HG03571 (cell line): ENCODE results near the gene LRFN5.
"Not testable (repeated sequence)": the region's sequence is repeated elsewhere in the genome, so short reads cannot be mapped to it uniquely, and the experiment has no call there.

ENCODE experiments used
- ATAC-seq: cut with Tn5 transposase; IDR thresholded peaks from one replicate; pipeline ENCODE4 v1.9.1; 2021; ENCODE audit not compliant: unreplicated experiment

Gene LRFN5

DNA sequence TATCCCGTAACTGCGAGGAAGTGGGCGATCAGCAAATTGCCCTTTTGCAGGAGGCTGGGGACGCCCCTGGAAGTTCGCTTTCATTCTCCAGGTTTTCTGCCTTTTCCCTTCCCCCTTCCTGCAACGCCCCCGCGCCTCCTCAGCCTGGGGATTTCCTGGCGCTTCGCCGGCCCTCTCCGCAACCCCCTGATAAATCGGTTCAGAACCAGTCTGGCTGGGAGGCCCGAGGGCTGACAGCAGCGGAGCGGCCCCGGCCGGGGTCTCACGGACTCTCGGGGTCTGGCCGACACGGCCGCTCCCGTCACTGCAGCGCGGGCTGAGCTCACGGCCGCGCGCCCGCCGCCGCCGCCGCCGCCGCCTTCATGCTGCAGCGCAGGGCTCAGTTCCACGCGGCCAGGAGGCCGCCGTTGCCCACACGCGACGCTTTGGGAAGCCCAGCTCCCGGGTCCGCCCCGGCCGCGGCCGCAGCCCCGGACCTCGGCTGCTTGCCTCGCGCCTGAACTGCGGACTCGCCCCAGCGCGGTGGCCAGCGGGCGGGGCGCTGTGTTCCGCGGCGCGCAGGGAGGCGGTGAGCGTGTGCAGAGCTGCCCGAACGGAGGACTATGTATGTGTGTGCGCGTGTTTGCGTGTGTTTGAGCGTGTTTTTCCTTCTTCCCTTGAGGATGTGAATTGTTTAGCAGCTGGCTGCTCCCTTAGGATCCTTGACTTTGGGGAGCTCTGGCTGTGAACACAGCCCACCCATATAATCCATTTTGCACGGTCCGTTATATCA, at the start of gene LRFN5:
TSS of gene LRFN5 (plus strand) at position 345 of the 772 bp plus-strand sequence.
- ATAC-seq, result no peak

DNA sequence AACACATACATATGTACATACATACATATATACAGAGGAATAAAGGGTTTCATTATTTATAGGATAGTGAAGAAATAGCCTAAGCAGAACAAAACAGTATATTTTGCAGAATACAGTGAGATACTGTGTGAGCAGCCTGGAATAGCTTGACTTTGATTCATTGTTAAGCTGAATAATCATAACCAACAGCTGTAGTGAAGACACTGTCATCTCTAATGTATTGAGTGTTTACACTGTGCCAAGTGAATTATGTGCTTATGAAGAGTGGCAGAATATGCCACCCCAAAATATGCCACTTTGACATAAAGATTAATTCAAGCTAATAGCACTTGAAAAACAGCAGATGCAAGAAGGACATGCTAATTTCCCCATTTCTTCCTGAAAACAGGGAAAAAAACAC, 48.2 kb upstream of the LRFN5 start:
- ATAC-seq, result no peak

DNA sequence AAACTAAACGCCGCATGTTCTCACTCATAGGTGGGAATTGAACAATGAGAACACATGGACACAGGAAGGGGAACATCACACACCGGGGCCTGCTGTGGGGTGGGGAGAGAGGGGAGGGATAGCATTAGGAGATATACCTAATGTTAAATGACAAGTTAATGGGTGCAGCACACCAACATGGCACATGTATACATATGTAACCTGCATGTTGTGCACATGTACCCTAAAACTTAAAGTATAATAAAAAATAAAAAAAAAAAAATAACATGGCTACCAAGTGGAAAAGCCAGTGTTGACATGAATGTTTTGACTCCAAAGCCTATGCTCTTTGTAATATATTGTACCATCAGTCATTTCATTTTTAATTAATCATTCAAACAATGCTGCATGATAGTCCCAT, 39.8 kb upstream of the LRFN5 start:
- not testable (repeated sequence) for ATAC-seq

DNA sequence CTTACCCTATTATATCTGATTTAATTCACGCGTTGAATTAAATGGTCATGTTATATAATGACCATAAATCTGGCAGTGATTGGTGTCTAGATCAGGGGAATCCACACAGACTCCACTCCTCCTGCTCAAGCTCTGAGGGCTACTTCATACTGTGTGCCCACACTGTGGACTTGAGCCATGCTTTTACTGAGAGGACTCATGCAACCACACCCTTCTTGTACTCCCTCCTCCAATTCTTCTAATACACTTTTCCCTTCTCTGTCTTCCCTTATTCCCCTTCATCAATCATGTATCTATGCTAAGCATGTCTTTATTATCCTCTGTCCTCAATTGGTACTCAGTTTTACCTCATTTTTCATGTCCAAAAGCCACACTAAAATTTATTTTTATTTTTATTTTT, 37.7 kb upstream of the LRFN5 start:
- no peak for ATAC-seq

DNA sequence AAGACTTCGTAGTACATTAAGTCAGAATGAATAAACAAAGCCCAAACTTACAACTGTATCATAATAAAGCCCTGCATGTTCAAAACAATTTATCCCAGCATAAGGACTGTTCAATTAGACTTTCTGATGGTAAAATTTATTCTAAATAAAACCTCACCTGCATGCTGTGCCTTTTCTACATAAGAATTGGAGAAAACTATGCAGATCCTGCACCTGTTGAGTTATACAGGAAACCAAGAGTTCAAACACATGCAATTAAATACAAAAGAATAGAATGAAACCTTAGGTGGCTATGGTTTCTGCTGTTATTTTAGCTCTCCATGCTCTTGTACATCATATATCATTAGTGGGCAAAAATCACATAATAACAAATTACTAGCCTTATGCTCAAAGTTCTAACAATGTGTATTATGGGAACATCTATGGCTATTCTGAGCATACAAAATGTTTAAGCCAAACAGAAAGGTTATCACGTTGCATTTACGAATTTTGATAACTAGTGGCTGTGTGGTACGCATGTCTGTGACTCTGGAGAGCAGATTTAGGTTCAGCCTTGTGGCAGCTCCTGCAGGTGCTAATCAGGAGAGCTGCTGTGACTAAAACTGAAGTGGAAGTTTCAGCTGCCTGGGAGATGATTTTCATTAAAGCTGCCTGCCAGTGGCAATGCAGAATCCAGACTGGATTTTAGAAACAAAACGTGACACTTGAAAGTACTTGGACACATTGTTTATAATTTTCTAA, 36.1 kb upstream of the LRFN5 start:
- ATAC-seq, result no peak

DNA sequence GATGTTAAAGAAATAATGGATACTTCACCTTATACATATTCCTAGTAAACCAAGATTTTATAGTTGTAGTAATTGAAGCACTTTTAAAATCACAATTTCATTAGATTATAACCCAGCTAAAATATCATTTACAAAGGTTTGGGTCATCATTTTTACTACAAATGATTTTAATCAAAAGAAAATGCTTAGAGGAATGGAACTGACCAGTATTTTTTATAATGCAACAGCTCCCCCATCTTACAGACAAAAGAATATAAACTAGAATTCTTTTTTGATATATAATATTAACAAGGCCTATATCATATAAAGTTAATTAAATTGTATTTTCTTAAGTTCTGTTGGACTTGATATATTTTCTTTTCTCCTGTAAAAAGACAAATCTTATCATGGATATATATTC, 20.4 kb upstream of the LRFN5 start:
- no peak for ATAC-seq

DNA sequence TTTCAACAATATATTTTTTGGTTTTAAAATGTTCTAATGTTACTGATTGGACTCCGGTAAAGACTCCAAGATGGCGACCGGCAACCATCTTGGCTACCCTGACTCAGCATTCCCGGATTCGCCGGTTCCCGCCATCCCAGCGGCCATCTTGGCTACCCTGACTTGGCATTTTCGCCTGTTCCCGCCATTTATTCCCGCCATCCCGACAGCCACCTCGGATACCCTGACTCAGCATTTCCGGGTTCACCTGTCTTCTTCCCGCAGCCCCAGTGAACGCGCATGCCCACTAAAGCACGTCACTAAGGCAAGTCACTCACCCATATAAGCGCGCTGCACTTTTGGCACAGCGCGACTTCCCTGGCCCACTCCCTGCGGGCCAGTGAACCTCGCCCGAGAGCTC, 9.0 kb upstream of the LRFN5 start:
- ATAC-seq, result no peak

DNA sequence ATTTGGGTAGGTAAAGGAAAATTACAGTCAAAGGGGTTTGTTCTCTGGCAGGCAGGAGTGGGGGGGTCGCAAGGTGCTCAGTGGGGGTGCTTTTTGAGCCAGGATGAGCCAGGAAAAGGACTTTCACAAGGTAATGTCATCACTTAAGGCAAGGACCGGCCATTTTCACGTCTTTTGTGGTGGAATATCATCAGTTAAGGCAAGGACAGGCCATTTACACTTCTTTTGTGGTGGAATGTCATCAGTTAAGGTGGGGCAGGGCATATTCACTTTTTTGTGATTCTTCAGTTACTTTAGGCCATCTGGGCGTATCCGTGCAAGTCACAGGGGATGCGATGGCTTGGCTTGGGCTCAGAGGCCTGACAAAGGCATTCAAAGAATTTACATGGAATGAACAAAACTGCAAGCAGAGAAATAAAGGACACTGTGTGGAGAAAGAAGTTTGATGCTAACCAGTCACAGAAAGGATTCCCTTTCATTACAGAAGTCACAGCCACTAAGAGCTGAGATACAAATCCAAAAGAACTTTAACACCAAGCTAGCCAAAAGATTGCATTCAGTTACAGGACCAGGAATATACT, 6.8 kb upstream of the LRFN5 start:
- not testable (repeated sequence) for ATAC-seq

DNA sequence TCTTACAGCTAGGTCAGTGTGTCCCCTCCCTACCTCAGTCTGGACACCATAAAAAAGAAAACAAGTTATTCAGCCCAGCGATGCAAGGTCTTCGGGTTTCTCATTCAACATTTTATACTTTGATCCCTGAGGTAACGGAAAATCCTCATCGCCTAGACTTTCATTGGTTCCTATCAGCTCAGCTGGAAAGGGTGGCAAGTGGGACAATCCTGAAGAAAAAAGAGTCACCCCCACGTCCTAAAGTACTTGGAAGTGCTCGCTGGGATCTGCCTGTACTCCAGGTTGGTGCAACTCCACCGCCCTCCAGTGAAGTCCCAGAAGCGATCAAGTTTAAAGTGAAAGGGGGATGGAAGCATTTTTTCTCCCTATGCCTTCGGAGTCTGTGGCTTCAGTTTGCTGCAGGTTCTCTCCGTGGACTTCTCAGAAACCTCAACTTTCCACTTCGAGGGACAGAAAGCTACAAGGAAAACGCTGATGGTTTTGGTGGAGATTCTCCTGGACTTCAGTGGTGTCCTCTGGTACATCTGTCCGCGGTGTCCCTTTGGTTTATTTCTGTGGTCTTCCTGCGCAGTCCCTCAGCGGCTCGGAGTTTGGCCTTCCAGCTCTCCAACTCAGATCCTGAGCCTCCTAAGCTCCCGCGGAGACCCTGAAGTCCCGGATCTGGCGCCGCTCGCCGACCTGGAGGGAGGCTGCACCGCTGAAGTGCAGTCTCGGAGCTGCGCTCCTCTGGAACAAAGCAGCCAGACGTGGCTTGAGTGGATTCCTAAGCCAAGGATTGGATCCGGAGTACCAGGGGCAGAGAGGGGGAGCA, 1.8 kb upstream of the LRFN5 start:
- ATAC-seq, result no peak

DNA sequence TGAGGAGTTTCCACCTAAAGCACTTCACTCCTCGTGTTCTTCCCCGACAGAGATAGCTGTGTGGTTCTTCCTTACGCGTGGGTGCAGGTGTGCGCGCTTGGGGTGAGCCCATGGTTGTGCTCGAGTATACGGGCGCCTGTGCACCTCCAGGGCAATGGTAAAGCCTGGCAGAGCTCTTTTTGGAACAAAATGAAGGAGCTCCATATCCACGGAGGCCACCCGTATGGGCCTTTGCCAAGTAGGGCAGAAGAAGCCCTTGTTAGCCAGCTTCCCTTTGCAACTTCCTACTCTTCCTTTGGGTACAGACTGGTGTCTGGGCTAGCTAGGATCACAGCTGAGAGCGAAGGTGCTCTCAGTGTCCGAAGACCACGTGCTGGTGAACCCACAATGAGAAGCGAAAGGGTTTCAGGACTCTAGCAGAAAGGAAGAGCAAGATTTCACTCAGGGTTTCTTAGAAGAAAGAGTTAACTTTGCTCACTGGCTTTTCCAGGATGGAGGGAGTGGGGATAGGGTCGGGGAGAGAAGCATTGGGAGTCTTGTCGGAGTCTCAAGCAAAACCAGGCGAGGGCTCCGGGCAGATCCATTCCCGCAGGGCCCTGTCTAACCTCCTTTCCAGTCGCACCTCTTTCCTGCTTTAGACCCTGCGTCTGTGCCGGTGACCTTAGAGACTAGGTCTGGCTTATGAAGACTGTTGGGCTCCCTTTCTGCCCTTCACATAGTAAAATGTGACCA, 960 bp upstream of the LRFN5 start:
- ATAC-seq, result no peak

DNA sequence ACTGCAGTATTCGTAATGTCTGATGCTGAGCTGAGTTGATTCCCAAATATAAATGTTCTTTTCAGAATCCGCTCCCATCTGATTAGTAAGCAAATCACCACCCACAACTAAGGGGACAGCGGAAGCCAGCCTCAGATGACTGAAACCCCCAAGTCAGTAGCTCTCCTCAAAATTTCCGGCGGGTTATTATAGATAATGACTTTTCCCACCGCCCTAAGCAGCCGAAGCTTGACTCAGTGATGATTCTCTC, 469 bp upstream of the LRFN5 start:
- ATAC-seq, result no peak

DNA sequence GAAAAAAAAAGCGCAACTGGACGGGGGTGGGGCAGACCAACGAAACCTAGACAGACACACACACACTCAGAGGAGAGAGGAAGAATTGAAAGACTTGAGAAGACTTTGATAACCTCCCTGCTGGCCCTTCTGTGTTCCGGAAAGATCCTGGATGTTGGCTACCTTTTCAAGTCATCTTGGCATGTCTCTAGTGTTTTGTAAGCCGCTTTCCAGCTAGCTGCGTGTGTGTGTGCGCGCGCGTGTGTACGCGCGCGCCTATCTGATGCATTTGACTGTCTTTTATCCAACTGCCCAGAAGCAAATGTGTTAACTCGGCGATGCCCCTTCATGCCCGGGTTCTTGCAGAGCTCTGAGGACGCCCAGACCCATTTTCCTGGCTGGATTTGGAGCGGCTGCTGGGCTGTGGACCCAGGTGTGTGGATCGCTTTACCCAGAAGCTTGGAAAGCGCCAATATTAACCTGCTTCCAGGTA, 664 bp downstream of the LRFN5 start:
- ATAC-seq, result no peak

DNA sequence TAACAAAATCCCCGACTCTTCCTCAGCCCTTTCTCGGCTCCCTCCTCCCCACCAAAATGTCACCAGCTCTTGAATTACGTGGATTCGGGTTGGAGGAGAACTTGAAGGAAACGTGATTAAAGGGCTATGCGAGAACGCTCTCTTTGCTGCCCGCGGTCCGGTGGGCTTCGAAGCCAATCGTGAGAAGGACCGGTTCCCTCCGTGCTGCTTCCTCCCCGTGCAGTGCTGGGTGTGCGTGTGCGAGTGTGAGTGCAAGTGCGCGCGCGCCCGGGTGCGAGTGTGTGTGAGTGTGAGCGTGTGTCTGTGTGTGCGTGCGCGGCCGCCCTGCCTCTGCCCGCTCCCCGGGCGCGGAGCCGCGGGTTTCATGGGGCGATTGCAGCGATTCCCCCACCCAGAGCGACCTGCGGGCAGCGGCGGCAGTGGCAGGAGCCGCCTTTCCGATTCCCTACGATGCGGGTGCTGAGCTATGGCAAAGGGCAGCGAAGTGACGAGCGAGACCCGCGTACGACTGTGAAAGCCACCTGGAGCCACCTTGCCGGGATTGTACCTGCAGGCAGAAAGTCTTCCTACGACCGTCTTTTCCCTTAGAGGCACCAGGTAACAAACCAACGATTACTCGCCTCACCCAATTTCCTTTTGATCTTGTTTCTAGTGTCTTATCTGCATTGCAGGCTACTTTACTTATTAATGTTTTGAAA, 1.4 kb downstream of the LRFN5 start:
- ATAC-seq, result no peak

DNA sequence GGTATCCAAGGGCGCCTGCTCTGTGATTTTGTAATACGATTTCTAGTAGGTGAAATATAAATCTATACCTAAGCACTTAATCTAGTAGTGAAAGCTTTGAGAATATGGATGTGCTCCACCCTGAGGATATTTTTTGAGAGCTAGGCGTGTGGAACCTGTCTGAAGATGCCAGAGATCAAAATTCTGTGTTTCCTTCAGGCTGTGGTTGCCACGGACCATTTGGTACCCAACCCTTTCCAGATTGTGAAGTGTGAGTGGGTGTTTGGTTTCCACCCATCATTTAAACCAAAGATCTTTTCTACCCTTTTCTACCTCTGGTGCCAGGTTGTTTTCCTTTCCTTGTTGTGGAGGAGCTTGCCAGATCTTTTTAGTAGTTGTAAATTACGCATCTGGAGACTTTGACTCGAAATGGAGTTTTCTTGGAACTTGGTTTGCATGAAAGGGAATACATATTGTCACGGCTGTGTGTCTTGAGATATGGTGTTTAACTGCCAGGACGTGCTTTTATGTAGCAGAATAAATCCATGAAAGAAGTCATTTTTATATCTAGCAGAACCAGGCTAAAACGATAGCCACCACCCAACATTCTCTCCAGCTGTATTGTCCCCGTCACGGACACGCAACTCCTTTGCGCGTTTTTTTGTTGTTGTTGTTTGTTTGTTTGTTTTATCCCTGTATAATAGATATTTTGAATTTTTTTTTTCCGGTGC, 2.2 kb downstream of the LRFN5 start:
- no peak for ATAC-seq

DNA sequence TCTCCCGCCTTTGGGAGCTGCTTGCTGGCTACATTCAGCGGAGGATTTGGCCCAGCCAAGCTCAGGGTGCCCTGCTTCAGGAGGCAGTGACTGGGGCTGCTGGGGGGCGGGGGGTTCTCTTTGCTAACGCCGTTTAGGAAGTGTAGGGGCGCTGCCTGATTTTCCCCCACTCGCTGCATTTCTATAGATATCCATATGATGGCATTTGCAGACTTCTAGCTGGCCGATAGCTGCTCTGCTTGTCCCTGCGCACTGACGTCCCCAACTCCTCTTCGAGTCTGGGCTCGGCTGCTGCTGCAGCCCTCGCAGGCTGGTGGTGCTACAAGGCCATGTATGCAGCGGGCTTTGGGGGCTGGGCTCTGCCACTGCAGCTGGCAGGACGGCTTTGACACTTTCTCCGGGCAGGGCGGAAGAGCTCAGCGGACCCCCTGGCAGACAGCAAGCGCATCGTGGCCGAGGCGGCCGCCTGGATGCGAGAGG, 3.1 kb downstream of the LRFN5 start:
- ATAC-seq, result no peak

DNA sequence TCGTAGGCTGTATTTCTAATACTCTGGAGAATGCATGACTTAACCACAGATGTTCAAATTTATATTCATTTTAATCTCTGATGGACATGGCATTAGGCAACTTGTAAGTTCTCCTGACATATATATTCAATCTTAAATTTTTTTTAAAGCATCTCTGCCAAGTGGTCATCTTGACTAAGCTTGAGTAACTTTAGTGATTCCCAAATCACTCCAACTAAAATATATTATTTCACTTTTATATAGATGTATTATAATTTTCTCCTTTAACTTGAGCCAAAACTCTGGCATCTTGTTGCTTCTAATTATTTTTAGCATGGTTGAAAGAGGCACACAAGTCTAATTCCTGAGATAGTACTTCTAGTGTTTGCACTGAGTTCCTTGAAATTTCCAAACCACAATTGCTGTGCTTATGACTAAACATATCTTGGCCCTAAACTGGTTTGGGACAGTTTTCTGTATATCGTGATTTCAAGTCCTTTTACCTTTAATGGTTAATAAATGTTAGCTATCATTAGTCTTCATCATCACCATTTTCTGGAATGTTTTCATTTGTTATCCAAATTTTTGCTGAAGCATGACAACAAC, 8.4 kb downstream of the LRFN5 start:
- ATAC-seq, result no peak

DNA sequence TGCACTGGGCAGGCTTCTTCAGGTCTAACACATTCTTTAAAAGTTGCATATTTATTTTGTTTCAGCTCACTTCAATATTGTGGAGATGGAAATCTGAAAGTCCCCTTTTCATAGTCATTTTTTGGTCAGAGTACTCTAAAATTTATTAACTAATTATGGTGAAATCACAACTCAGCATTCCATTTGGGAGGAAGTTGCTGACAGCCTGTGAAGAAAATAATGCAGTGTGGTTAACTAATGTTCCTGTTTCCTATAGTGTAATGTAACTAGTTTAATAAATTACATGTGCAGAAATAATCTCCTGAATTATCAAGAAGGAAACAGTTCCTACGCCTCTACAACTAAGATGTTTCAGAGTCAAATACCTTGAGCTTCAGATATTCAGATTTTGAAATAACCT, 17.1 kb downstream of the LRFN5 start:
- ATAC-seq, result no peak

DNA sequence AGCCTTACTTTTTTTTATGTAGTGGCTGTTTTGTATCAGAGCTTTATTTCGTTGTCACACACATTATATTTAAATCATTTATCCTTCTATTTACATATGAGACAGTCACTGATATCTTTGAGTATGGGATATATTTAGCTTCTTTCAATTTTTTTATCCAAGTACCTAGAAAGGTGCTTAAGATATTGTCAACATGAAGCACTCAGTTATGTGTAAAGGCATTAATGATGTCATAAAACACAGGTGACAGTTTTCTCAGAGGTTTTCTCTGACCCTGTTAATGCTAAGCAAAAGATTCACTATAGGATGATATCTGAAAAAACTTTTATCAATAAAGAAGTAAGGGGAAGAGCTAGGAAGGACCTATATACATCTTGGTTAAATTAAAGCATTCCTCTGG, 23.2 kb downstream of the LRFN5 start:
- no peak for ATAC-seq

DNA sequence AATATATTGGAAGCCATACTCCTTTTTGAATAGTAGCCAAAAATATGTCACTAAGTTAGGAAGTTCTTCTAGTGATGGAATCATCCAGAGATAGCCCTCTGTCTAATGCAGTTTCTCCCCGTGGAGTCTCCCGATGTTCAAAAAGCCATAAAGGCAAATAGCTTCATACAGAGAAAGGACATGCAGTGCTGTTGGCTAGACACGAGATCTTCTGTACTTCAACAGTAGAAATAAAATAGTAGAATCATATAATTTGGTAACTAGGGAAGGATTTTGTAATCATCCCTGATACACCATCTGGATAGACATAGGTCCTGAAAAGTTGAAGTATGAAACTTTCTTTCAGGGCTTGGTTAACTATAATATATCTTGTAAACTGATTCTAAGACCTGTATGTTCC, 27.6 kb downstream of the LRFN5 start:
- no peak for ATAC-seq
